GM12878 (cell line): ENCODE measurements around the gene ARR3. TPM values are rescaled to one million over a fixed set of nuclear protein-coding genes. Genes with fewer than 3 reads are reported as not detected.

Experiments used
- ATAC-seq: fragments of 200-7000 bp; cut with Tn5 transposase; 3 replicates; pipeline ENCODE4 v1.9.1; 2020; ENCODE audit warnings: mild to moderate bottlenecking, moderate library complexity
- BruUV-seq: library from RNA; stranded (reverse); fragments of 400-500 nt; replicated peaks from 2 replicates; lab custom pipeline; 2021; lab: Mats Ljungman, UMichigan
- CTCF ChIA-PET: fragments of 300-600 bp; sonication (Branson Sonifier 250); formaldehyde crosslinking; extraction: SDS; loops from one replicate; lab custom pipeline; 2021; ENCODE audit warnings: inconsistent platforms; lab: Yijun Ruan, JAX
- POLR2A ChIA-PET: fragments of 350-600 bp; formaldehyde crosslinking; extraction: SDS; loops from one replicate; lab custom pipeline; 2021; ENCODE audit warnings: inconsistent platforms; lab: Charles Lee
- RAD21 ChIA-PET: fragments of 300-600 bp; sonication (Branson Sonifier 250); formaldehyde crosslinking; loops from one replicate; lab custom pipeline; 2023; ENCODE audit warnings: antibody characterized with exemption; ENCODE audit not compliant: unreplicated experiment; lab: Charles Lee
- SMC1A ChIA-PET: fragments of 300-600 bp; sonication (Branson Sonifier 250); formaldehyde crosslinking; loops from one replicate; lab custom pipeline; 2023; ENCODE audit not compliant: unreplicated experiment, uncharacterized antibody; lab: Charles Lee
- DNase-seq: peaks from one replicate; pipeline ENCODE4 v3.0.0-alpha.2; 2011; ENCODE audit warnings: low read depth, low spot score
- FAIRE-seq: peaks from 3 replicates; lab custom pipeline; 2011; peaks lifted over from hg19 to GRCh38; lab: Jason Lieb, UNC
- H2AFZ ChIP-seq: 2 replicates; pipeline ENCODE4 v1.6.0; 2011; ENCODE audit warnings: low read depth, low read length, control low read depth; ENCODE audit not compliant: control insufficient read depth
- H3K27ac ChIP-seq: 2 replicates; pipeline ENCODE4 v1.5.1; 2011; ENCODE audit warnings: control low read depth; ENCODE audit not compliant: control insufficient read depth, insufficient read depth
- H3K27me3 ChIP-seq, 2 experiments: replicated peaks in 1 of 2; 2 replicates each; pipeline versions ENCODE4 v1.6.0 to v1.6.1; 2011; ENCODE audit warnings: low read length in 1 of 2; ENCODE audit not compliant: control insufficient read depth in 2 of 2, insufficient read depth in 2 of 2
- H3K36me3 ChIP-seq, 2 experiments: 2 replicates each; pipeline ENCODE4 v1.5.1; 2011; ENCODE audit warnings: low read length in 1 of 2; ENCODE audit not compliant: control insufficient read depth in 2 of 2, insufficient read depth in 2 of 2
- H3K4me1 ChIP-seq: 2 replicates; pipeline ENCODE4 v1.6.1; 2011; ENCODE audit warnings: mild to moderate bottlenecking, low read length, moderate library complexity, mixed read lengths; ENCODE audit not compliant: control insufficient read depth, insufficient read depth
- H3K4me2 ChIP-seq: 2 replicates; pipeline ENCODE4 v1.6.0; 2011; ENCODE audit warnings: control low read depth; ENCODE audit not compliant: control insufficient read depth, insufficient read depth
- H3K4me3 ChIP-seq: fragments of 200-600 bp; sonication (generic); 2 replicates; pipeline ENCODE4 v1.5.1; 2016
- H3K79me2 ChIP-seq: 2 replicates; pipeline ENCODE4 v1.6.0; 2011; ENCODE audit warnings: low read length; ENCODE audit not compliant: control insufficient read depth, insufficient read depth
- H3K9ac ChIP-seq: 2 replicates; pipeline ENCODE4 v1.8.0; 2011; ENCODE audit warnings: low read length, control low read depth, mixed read lengths; ENCODE audit not compliant: control insufficient read depth, insufficient read depth
- H3K9me3 ChIP-seq: replicated peaks from 3 replicates; pipeline ENCODE4 v1.5.1; 2011; ENCODE audit warnings: mild to moderate bottlenecking, low read length; ENCODE audit not compliant: control insufficient read depth, insufficient read depth
- H4K20me1 ChIP-seq: 2 replicates; pipeline ENCODE4 v1.6.0; 2011; ENCODE audit not compliant: control insufficient read depth, insufficient read depth
- EP300 ChIP-seq, 2 experiments: fragments of 150-350 bp in 1 of 2; IDR thresholded peaks; 2 replicates each; pipeline ENCODE4 v1.6.1; 2011 to 2012; ENCODE audit warnings: low read depth in 2 of 2, low read length in 2 of 2, borderline replicate concordance in 1 of 2, improper control_type of control experiment in 1 of 2, inconsistent platforms in 1 of 2; ENCODE audit not compliant: control insufficient read depth in 1 of 2
- HDAC2 ChIP-seq: fragments of 200-600 bp; sonication (generic); IDR thresholded peaks from 2 replicates; pipeline ENCODE4 v1.6.1; 2017
- IKZF1 ChIP-seq: fragments of 450-650 bp; conservative IDR thresholded peaks from 2 replicates; pipeline ENCODE4 v1.6.1; 2017; ENCODE audit warnings: antibody characterized with exemption, mild to moderate bottlenecking
- JUNB ChIP-seq: IDR thresholded peaks from 2 replicates; pipeline ENCODE4 v1.6.1; 2016; ENCODE audit warnings: antibody characterized with exemption, mild to moderate bottlenecking
- KDM1A ChIP-seq: fragments of 200-600 bp; sonication (generic); IDR thresholded peaks from 2 replicates; pipeline ENCODE4 v1.6.1; 2016; ENCODE audit warnings: borderline replicate concordance
- MYC ChIP-seq: IDR thresholded peaks from 2 replicates; pipeline ENCODE4 v1.6.1; 2011; ENCODE audit warnings: mild to moderate bottlenecking, low read length, moderate library complexity, inconsistent platforms; ENCODE audit not compliant: insufficient read depth, insufficient replicate concordance, insufficient read length, severe bottlenecking
- NFYA ChIP-seq: IDR thresholded peaks from 2 replicates; pipeline ENCODE4 v1.6.1; 2011; ENCODE audit warnings: low read depth, mild to moderate bottlenecking, low read length, improper control_type of control experiment, borderline replicate concordance
- POLR2AphosphoS5 ChIP-seq: IDR thresholded peaks from 2 replicates; pipeline ENCODE4 v1.6.1; 2011; ENCODE audit warnings: mild to moderate bottlenecking, low read length, inconsistent platforms
- RELA ChIP-seq: fragments of 450-650 bp; IDR thresholded peaks from 2 replicates; pipeline ENCODE4 v1.8.0; 2014; ENCODE audit warnings: borderline replicate concordance; ENCODE audit not compliant: partially characterized antibody
- SP1 ChIP-seq: IDR thresholded peaks from one replicate; pipeline ENCODE4 v1.6.1; 2011; ENCODE audit warnings: low read depth, low read length
- SPI1 ChIP-seq: IDR thresholded peaks from 2 replicates; pipeline ENCODE4 v1.6.1; 2011; ENCODE audit warnings: low read depth, mild to moderate bottlenecking, low read length, moderate library complexity, borderline replicate concordance; ENCODE audit not compliant: insufficient read depth
- SREBF2 ChIP-seq: IDR thresholded peaks from 2 replicates; pipeline ENCODE4 v1.6.1; 2012; ENCODE audit warnings: mild to moderate bottlenecking, low read length
- STAT1 ChIP-seq: fragments of 450-650 bp; conservative IDR thresholded peaks from 2 replicates; pipeline ENCODE4 v1.6.1; 2014; ENCODE audit warnings: antibody characterized with exemption, mild to moderate bottlenecking
- ZNF622 ChIP-seq: fragments of 450-650 bp; IDR thresholded peaks from 2 replicates; pipeline ENCODE4 v1.6.1; 2017; ENCODE audit warnings: mild to moderate bottlenecking, inconsistent platforms
- WGBS: methylation state at CpG from one replicate; pipeline ENCODE4 v1.1.6; 2016; ENCODE audit warnings: low lambda C conversion rate; ENCODE audit not compliant: insufficient replicate concordance, insufficient coverage; ENCODE audit errors: missing lambda C conversion rate; 5-methylcytosine and 5-hydroxymethylcytosine counted together
- in situ Hi-C: fragments of 300-500 bp; cut with MboI; formaldehyde crosslinking; loops from 9 replicates; pipeline ENCODE4 v1.14.3; 2018; ENCODE audit warnings: mixed read lengths
- intact Hi-C: fragments of 100-400 bp; cut with micrococcal nuclease; formaldehyde crosslinking; loops from one replicate; pipeline ENCODE4 v1.14.2; 2022; ENCODE audit not compliant: unreplicated experiment
- polyA plus RNA-seq, 11 experiments: library from polyadenylated mRNA; depleted of rRNA in 4 of 11; unstranded in 6 of 11; stranded (reverse) in 5 of 11; fragments of >200 nt; fragmentation: Nextera tagmentation in 4 of 11; fragmentation: Illumina TruSeq in 1 of 11; extraction: Ambion mirVana in 4 of 11; extraction: Trizol in 1 of 11; gene quantifications; 1 replicate in 1 of 11; 2 replicates in 10 of 11; pipeline versions ENCODE4 v1.2.1 to v1.2.3, GENCODE V29; 2011 to 2016; ENCODE audit warnings: inconsistent platforms in 2 of 11, missing spikeins in 2 of 11, low read depth in 1 of 11
- total RNA-seq, 4 experiments: library from RNA; depleted of rRNA in 3 of 4; stranded (reverse); fragments of >200 nt in 3 of 4; fragmentation: Illumina TruSeq in 1 of 4; extraction: Trizol in 1 of 4; gene quantifications; 2 replicates each; pipeline versions ENCODE4 v1.2.1 to v1.2.3, GENCODE V29; 2013 to 2021
- TF ChIP-seq, protein P1 (sequence below): IDR thresholded peaks from 2 replicates; pipeline ENCODE4 v1.6.1; 2012; ENCODE audit warnings: low read depth, low read length, improper control_type of control experiment
- TF ChIP-seq, protein P2 (sequence below): fragments of 450-650 bp; IDR thresholded peaks from 2 replicates; pipeline ENCODE4 v1.6.1; 2014; ENCODE audit warnings: mild to moderate bottlenecking

The ARR3 gene
- total and polyA plus RNA-seq, 10 of the 15 experiments (the other 5 are each of a cell fraction or from before 2014, with no cell fraction given) = not detected

DNA sequence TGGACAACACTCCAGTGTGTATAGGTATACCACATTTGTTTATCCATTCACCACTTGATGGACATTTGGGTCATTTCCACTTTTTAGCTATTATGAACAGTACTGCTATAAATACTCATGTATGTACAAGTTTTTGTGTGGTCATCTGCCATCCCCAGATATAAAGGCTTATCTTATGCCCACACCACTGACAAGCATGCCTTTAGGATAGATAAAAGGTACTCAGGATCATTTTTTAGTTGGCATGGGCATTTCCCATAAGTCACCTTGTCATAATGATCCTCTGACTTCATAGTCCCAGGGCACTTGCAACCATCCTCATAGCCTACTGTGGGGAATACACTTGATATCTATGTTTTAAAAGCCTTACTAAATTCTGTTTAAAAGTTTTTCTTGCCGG lies 27.4 kb upstream of the ARR3 start:
- ChIA-PET CTCF (no interaction called here), SMC1A (no interaction called here), POLR2A (no interaction called here), RAD21 (no interaction called here)
- no TSS peak for BruUV-seq
- ATAC-seq (no peak), DNase-seq (no peak), FAIRE-seq (no peak)
- in situ Hi-C loops (no loop called here), intact Hi-C loops (no loop called here)
- no peaks in the 10 kb centered on the region for H3K79me2 ChIP-seq
- 91% methylated on average over 1 of the region's 1 CpG for WGBS
- no peaks in the 10 kb centered on the region for H3K27me3 ChIP-seq
- H3K9me3 ChIP-seq = no peaks in the 10 kb centered on the region
- no peaks in the 10 kb centered on the region for H3K36me3 ChIP-seq
- H4K20me1 ChIP-seq = no peaks in the 10 kb centered on the region
- no peak overlapping the region for H3K27ac ChIP-seq
- no peak overlapping the region for H3K4me2 ChIP-seq
- TF ChIP-seq IKZF1 (no peak), EP300 (IDR thresholded peaks at IDR 0.05; ENCODE audit: borderline replicate concordance in 1 of 2, control insufficient read depth in 1 of 2, low read depth in 2 of 2, low read length in 2 of 2) (no peak), SPI1 (no peak), KDM1A (no peak), RELA (no peak), STAT1 (no peak), HDAC2 (no peak), NFYA (no peak), MYC (no peak), POLR2AphosphoS5 (no peak), JUNB (no peak), SP1 (no peak), SREBF2 (no peak), ZNF622 (no peak)
- TF ChIP-seq, protein P1, sequence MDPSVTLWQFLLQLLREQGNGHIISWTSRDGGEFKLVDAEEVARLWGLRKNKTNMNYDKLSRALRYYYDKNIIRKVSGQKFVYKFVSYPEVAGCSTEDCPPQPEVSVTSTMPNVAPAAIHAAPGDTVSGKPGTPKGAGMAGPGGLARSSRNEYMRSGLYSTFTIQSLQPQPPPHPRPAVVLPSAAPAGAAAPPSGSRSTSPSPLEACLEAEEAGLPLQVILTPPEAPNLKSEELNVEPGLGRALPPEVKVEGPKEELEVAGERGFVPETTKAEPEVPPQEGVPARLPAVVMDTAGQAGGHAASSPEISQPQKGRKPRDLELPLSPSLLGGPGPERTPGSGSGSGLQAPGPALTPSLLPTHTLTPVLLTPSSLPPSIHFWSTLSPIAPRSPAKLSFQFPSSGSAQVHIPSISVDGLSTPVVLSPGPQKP = no peak
- TF ChIP-seq, protein P2, sequence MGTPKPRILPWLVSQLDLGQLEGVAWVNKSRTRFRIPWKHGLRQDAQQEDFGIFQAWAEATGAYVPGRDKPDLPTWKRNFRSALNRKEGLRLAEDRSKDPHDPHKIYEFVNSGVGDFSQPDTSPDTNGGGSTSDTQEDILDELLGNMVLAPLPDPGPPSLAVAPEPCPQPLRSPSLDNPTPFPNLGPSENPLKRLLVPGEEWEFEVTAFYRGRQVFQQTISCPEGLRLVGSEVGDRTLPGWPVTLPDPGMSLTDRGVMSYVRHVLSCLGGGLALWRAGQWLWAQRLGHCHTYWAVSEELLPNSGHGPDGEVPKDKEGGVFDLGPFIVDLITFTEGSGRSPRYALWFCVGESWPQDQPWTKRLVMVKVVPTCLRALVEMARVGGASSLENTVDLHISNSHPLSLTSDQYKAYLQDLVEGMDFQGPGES = no peak
- H3K4me1 ChIP-seq = no peaks in the 10 kb centered on the region
- H2AFZ ChIP-seq = no peak overlapping the region
- no peak overlapping the region for H3K4me3 ChIP-seq
- no peak overlapping the region for H3K9ac ChIP-seq
